NCI-H187 treated with DMSO at 0.1 percent for 48 hours (cell line): ENCODE data around the gene S100A16.
"Not testable (repeated sequence)": the region's sequence is repeated elsewhere in the genome, so short reads cannot be mapped to it uniquely, and the experiment has no call there.

Source experiments
- DNase-seq: peaks from one replicate; lab custom pipeline; 2025; lab: John Stamatoyannopoulos, UW

The S100A16 gene

DNA sequence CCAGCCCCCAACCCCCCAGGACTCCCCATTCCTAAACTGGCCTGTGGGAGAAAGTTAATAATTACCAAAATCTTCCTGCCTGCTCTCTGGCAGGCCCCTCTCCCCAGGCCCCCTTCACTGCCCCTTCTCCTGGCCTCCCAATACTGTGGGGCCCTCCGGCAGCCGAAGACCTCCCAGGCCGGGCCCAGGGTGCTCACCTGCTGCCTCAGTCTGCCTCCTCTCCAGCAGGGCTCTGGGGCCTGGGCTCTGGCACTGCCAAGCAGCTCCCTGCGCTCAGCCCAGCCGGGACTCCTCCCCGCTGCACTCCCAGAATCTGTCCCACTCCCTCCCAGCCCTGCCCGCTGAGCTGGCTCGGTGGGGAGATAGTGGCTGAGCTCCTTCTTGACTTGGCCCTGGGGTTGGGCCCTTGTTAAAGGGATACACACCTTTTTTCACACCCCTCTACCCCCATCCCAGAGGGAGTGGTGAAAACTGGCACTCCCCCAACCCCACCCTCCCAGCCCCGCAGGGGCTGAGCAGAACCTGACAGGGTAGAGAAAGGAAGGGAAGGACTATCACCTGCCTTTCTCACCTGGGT lies at the start of gene S100A16:
Gene S100A16, minus strand, starts transcription at position 383 of the 577 bp plus-strand sequence. CDS start 4,986 bp downstream, outside the sequence.
- no peak for DNase-seq

DNA sequence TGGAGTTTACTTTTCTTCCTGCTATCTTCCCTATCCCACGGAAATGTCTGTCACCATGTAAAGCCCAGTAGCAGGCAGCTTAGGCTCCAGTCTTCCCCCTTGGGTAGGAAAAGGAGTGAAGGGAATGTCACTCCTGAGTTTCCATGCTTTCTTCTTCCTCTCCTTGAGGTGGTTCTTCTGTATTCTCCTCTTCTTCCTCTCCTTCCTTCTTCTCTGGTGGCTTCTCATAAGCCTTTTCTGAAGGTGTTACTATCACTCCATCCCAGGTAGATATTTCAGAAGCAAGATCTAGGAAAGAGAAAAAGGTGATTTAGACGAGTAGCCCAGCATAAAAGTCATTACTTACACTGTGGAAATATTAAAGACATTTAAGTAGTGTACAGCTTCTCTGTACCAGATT lies 49.3 kb upstream of the S100A16 start:
- no peak for DNase-seq

DNA sequence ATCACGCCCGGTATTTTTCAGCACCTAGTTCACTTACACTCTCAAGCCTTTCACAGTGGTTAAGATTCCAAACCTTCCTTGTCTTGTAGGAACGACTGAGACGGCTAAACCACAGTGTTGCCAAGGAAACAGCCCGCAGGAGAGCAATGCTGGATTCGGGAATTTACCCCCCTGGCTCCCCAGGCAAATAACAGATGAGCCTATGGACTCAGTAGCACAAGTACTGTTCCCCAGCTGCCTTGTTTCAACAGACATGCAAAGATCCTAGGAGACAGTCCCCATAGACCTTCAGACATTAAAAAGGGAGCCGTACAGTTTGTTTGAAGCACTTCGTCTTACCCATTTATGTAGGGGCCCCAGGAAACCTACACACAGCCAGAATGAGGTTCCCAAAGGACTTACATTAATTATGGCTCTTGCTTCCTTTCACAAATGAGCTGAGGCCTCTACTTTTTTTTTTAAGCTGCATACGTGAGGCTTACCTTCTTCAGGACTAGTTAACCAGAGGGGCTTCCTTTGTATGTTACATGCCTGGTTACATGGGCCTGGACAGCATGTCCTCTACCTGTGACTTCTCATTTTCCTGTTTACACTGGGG lies 48.3 kb upstream of the S100A16 start:
- DNase-seq = no peak

DNA sequence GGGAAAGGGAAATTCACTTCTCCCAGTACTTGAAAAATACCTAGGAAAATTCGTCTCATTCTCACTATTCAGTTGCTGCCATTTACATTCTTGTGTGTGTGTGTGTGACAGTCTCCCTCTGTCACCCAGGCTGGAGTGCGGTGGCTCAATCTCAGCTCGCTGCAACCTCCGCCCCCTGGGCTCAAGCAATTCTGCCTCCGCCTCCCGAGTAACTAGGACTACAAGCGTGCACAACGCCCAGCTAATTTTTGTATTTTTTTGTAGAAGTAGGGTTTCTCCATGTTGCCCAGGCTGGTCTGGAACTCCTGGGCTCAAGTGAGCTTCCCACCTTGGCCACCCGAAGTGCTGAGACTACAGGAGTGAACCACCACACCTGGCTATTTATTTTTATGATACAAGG lies 46.7 kb upstream of the S100A16 start:
- DNase-seq = no peak

GRCh38 chr1:153659175-153659534 lies 46.2 kb upstream of the S100A16 start:
- no peak for DNase-seq

GRCh38 chr1:153658400-153659174 lies 45.6 kb upstream of the S100A16 start, which contains the start of gene SNAPIN:
Gene SNAPIN, plus strand, starts transcription at chr1:153658703. Its CDS starts 41 bp downstream, at chr1:153658744.
- peak; percentile 92 for DNase-seq

DNA sequence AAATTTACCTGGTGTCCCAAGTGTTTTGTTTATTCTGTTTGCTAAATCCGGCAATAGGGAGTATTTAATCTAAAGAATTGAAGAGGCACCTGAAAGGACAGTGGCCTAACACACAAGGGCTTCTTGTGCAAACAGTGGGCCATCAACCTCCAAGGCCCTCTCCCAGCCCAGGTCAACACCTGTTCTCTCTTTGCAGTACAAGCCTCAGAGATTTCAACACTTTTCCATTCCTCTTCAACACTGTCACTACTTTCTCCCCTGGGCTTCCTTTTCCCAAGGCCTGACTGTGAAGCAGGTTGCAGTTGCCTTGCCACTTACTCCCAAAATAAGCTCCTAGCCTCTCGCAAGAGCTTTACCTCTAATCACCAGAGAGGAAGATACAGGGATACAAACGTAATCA lies 42.4 kb upstream of the S100A16 start:
- no peak for DNase-seq

DNA sequence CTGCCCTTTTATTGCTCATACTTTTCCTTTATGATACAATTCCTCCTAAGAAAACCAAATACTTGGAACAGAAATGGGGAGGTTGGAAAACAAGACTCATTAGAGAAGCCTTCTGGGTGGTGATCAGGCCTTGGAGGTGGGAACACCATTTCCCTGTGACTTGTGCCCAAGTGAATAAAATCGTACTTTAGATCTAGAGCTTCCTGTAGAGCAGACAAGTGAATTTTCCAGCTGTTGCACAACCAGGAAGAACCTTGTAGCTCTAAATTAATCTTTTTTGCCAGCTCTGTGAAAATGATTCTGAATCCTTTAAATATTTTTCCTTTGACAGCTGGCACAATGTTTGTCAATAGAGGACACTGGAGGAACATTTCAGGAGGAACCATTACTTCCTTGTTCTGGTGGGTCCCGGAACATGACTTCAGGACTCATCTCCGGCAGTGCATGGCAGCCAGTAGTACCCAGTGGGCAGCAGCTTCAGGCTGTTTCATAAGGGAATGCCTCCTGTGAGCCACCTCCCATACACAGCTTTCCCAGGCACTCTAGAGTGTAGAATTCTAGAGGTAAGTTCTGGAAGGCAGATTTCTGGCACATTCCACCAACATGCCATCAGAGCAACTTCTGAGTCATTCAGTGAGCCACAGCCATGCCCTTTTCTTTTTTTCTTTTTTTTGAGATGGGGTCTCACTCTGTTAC lies 40.0 kb upstream of the S100A16 start:
- DNase-seq = no peak

DNA sequence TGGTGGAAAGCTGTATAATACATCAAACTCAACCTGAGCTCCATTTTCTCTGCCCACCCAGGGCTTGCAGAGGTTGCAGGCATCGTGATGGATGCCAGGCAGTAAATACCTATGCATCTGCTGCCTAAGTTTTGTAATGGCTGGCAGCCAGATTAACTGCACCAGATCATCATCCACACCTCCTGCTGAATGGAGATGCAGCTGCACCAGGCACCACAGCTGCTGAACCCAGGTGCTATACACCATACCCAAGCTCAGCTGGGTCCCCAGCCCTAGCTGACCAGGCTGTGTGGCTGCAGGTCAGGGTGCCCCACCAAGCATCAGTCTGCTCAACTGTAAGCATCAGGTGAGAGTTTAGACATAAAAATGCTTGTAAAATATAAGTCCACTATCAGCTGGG lies 38.8 kb upstream of the S100A16 start:
- DNase-seq = no peak

- DNase-seq = no peak
Observed at GRCh38 chr1:153649863-153650235, 36.9 kb upstream of the S100A16 start.

- no peak for DNase-seq
Observed at GRCh38 chr1:153649137-153649862, 36.4 kb upstream of the S100A16 start.

- DNase-seq = no peak
Observed at GRCh38 chr1:153648000-153648643, 35.2 kb upstream of the S100A16 start.

DNA sequence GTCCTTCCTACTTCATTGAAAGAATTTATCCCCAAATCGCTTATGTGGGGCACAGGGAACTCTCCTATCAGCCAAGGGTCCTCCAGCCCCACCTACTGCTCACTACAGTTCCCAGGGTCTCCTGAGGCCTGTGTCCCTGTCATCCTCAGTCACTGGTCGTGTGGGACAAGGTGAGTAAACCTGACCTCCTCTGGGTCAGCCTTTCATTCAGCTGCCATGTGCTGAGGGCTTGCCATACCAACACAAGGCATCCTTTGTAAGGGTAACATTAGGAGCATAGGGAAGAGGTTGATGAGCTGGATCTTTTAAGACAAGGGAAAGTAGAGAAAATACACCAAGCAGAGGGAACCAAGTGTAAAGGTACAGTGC lies 34.4 kb upstream of the S100A16 start:
- no peak for DNase-seq

DNA sequence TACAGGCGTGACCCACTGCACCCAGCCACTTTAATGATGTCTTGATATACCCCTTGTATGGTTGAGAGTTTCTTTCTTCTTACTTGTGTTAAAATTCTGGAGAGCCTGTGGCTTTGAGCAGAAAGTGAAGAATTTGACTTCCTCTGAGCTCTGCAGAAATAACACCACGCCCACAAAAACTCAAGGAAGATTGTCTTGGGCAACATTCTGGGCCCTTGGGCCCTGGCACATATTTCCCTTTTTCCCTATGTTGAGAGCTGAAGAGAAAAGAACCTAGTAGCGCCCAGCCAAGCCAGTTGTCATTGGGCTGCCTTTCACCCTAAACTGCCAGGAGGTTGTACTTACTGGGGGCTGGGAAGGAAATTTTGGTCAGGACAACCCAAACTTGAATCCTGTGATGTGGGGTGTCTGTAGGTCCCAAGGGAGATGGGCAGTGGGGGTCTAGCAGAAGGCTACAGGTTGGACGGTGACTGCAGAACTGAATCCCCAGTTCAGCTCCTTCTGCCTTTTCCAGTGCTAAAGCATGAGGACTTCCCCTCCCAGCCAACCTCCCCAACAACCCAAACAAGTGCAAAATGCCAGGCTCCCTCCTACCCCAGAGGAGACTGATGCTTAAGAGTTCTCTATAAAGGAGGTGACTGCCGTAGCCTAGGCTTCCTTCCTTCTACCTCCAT lies 33.9 kb upstream of the S100A16 start:
- no peak for DNase-seq

DNA sequence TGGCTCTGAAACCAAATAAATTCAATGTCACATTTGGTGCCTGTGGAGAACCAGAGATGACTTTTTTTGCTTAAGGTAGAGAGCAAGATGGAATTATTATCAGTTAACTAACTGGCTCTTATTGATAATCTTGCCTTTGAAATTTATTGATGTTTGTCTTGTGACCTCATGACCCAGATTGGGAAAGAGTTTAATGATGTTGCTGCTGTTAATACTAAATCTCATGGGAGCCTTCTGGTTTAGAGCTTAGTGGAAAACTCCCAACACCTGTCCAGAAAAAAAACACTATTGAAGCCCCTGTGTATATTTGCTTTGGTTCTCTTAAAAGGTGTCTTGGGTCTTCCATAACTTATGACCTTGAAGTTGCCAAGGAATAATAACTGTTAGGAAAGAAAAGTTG lies 30.9 kb upstream of the S100A16 start:
- no peak for DNase-seq

DNA sequence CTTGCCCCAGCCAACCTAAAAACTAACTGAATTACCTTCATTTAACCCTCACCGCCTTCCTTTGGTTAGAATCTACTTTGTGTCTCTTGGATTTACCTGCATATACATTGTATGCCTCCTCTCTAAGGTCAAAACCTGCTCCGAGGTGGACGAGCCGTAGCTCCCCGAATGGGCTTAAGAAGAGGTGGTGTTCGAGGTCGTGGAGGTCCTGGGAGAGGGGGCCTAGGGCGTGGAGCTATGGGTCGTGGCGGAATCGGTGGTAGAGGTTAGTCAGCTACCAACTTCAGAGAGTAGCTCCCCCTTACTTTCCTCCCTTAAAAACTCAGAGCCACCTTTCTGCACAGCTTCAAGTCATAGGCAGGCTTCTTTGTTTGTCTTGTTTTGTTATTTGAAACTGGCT lies 30.2 kb upstream of the S100A16 start:
- no peak for DNase-seq

DNA sequence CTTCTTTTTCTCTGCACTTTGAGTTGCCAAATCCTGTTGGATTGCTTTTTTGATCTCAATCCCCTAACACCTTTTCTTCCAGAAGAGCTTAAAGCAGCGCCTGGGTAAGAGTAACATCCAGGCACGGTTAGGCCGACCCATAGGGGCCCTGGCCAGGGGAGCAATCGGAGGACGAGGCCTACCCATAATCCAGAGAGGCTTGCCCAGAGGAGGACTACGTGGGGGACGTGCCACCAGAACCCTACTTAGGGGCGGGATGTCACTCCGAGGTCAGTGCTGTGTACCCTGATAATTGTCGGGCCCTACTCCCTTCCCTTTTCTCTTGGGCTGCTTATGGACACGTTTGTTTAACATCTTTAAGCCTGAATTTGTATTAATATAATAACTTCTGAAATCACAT lies 29.2 kb upstream of the S100A16 start:
- no peak for DNase-seq

DNA sequence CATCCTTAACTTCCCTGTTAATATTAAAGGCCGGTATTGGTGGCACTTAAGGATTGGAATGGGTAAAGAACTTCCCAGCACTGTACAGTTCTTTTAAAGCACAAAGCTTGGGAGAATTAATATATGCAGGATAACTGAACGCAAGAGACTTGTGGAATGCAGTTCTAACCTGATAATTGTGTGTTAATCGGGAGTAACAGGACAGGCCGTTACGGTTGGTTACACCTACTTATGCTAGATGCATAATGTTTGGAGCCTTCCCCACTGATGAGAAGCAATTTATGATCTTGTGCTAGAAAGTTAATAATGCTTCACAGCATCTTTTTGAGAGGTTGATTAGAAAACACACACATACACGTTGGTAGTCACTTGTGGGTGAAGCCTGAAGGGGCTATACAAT lies 27.9 kb upstream of the S100A16 start:
- no peak for DNase-seq

DNA sequence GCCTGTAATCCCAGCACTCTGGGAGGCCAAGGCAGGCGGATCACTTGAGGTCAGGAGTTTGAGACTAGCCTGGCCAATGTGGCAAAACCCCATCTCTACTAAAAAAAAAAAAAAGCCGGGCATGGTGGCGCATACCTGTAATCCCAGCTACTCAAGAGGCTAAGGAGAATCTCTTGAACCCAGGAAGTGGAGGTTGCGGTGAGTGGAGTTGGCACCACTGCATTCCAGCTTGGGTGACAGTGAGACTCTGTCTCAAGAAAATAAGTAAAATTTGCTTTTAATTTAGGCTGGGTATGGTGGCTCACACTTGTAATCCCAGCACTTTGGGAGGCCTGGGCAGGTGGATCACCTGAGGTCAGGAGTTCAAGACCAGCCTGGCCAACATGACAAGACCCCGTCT lies 27.3 kb upstream of the S100A16 start:
- not testable (repeated sequence) for DNase-seq

DNA sequence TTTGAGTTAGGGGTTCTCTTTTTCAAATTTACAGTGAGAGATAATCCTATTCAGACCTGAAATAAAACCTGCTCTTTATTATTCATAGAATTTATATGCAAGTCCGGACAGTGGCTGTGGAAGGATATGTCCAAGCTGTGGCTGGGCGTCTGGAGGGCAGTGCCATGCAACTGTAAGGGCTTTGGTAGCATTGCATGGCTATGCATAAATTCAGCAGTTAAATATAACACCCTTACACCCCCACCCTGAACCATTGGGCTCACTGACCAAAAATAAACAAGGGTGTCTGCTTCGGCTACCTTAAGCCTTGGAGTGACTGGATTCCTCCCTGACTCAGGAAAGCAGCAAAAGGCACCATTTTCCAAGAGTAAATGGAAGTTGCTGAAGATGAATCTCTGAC lies 26.3 kb upstream of the S100A16 start:
- DNase-seq = no peak

DNA sequence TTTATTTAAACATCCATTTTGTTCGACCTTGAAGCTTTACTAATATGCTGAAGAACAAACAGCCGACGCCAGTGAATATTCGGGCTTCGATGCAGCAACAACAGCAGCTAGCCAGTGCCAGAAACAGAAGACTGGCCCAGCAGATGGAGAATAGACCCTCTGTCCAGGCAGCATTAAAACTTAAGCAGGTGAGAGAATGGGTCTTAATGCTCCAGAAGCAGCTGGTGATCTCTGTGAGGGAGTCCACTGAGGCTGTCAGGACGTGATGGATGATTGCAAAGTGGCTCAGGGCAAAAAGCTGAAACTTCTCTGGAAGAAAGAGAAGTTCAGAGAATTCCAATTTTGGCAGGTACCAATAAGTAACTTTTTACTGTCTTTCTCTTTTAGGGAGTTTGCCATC lies 25.3 kb upstream of the S100A16 start:
- DNase-seq = no peak
